GDM1 (cell line): ENCODE data around the gene ITPR2.
"Not testable (repeated sequence)": the region's sequence is repeated elsewhere in the genome, so short reads cannot be mapped to it uniquely, and the experiment has no call there.

ENCODE experiments used
- DNase-seq: peaks from one replicate; lab custom pipeline; 2025; lab: John Stamatoyannopoulos, UW

Gene ITPR2

DNA sequence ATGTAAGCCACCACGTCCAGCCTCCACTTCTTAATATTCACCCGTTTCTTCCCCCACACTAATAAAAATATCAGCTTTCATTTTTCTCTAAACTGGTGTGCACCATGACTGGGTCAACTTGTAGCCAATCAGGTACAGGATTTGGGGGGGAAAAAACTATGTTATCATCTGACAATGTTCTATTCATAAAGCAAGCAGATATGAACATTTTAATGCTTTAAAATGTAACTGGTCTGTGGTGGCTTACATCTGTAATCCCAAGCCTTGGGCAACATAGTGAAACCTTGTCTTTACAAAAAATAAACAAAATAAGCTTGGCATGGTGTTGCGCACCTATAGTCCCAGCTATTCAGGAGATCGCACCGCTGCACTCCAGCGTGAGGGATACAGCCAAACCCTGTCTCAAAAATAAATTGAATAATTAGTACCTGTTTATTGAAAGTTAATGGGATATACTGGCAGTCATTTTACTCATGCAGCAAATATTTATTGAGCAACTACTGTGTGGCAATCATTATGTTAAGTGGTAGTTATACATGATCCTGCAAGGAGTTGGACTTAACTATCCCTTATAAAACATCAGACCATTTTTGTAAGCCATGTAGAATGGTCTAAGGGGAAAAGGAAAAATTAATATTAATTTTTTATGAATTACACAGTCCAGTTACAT, 15.3 kb upstream of the ITPR2 start:
- no peak for DNase-seq

DNA sequence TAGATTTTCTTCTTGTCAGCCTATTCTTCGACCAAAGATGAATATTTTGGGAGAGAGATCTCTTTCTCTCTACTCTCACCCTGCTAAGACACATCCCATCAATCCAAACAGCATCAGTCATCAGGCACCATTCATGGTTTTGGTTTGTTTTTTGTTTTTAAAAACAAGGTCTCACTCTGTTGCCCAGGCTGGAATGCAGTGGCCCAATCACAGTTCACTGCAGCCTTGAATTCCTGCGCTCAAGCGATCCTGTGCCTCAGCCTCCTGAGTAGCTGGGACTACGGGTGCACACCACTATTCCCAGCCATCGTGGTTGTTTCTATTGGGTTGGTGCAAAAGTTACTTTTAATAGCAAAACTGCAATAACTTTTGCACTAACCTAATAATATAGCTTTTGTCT, 14.4 kb upstream of the ITPR2 start:
- DNase-seq = no peak

DNA sequence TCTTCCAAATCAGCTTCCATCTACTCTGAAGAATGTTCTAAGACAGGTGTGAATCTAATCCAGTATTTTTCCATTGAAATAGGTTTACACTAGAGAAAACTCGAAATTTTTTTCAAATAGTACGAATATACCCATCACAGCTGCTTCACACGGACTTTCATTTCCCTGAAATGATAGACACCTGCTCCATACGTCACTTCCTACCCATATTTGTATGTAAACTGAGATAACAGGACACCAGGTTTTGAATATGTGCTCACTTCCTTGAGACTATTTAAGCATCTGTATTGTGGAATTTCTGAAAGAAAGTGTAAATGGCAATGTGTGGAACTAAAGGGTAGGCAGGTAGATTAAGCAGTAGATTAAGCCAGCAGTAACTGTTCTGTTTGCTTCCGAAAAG, 13.4 kb upstream of the ITPR2 start:
- DNase-seq = no peak

DNA sequence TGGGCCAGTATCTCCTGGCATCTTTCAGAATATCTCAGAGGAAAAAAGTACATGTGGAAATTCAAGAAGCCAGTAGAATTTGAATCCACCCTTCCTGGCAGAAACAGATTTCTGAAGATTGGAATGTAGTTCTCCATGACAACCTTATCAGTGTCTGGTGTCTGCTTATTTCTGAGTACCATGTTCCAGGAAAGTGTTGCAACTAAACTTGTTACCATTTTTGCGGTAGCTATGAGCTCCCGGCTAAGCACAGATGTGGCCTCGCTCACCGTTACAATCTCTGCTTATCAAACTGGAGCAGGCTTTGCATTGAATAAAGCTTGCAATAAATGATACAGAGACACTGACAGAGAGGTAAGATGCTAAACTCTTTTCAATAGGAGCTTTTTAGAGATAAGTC, 13.0 kb upstream of the ITPR2 start:
- no peak for DNase-seq

DNA sequence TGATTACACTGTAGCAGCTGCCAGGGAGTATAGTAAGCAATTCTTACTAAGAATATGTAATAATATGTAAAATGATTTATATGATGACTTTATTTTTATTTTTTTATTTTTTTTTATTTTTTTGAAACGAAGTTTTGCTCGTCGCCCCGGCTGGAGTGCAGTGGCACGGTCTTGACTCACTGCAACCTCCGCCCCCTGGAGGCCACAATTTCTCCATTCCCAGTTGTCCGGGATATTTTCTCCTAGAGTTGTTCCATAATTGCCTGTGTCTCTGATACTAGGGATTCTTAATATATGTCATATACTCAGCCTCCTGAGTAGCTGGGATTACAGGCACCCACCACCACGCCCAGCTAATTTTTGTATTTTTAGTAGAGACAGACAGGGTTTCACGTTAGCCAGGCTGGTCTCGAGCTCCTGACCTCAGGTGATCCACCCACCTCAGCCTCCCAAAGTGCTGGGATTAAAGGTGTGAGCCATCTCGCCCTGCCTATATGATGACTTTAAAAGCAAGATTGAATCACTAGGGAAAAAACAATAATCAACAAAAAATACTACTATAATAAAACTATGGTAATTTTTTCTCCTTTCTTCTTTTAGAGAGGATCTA, 12.2 kb upstream of the ITPR2 start:
- DNase-seq = no peak

DNA sequence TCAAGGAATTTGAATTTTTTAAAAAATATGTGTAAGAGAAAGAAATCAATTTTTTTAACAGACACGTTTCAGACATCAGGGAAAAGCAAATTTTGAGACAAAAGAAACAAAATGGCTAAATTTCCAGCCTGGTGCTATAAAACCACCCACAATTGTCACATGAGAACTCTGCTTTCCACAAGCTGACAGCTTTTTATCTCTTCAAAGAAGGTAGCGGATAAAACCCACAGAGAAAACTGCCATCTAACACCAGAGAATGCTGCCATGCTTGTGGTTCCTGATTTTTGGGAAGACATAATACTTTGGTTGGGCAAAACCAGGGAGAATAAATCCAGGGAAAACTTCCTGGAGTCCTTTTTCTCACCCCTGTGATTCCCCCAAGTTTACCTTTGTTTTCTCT, 10.3 kb upstream of the ITPR2 start:
- DNase-seq = no peak

DNA sequence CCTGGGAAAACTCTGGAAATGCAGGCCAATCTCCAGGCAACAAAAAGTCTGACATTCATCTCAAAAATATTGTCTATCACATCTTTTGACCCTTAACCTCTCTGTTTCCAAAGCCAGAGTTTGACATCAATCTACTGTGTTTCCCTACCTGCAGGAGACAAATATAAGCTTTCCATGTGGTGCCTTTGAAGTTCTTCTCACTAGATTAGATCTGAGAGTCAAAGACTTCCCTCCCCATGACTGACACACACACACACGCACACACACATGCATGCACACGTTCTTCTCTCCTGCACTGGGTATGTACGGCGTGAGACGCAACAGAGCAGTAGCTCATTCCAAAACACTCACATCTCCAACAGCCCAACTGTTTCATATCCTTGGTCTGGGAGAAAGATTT, 8.1 kb upstream of the ITPR2 start:
- no peak for DNase-seq

DNA sequence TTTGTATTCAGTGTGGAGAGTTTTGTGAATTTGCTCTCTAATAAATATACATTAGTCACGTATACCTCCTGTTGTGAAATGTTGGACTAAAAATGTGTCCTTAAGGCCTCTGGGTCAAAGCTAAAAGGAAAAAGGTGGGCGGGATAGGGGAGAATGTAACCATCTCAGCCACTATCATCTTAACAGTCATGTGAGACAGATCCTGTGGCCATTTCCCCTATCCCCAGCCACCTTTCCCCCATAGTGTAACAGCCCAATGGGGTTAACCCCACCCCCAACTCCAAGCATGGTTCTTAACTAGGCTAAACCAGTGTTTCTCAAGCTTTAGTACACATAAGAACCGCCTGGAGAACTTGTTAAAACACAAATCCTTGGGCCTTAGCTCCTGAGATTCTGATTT, 6.5 kb upstream of the ITPR2 start:
- DNase-seq = no peak

DNA sequence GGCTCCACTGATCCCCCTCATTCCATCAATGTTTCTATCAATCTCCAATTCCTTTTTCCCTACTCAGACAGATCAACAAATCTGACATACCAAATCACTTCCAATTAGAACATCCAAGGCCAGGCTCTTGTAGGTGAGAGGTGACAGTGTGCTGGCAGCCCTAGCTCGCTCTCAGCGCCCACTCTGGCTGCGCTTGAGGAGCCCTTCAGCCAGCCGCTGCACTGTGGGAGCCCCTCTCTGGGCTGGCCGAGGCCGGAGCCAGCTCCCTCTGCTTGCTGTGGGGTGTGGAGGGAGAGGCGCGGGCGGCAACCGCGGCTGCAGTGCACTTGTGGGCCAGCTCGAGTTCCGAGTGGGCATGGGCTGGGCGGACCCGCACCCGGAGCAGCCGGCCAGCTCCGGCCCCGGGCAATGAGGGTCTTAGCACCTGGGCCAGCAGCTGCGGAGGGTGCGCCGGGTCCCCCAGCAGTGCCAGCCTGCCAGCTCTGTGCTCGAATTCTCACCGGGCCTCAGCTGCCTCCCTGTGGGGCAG, 6.0 kb upstream of the ITPR2 start:
- no peak for DNase-seq

DNA sequence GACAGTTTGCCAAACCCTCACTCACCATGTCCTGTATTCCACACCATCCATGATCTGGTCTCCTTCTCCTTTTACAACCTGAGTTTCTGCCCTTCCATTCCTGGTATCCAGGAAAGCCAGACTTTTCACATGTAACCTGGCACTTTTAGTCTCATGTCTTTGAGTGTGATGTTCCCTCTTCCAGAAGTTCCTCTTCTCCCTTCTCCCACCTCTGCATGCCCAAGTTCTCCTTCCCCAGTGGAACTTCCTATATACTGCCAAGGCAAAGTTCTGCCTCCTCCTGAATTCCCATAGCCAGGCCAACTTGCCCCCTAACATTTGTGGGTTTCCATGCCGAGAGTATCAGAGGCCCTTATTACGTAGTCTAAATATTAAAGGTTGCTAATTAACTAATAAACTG, 3.2 kb upstream of the ITPR2 start:
- DNase-seq = no peak

DNA sequence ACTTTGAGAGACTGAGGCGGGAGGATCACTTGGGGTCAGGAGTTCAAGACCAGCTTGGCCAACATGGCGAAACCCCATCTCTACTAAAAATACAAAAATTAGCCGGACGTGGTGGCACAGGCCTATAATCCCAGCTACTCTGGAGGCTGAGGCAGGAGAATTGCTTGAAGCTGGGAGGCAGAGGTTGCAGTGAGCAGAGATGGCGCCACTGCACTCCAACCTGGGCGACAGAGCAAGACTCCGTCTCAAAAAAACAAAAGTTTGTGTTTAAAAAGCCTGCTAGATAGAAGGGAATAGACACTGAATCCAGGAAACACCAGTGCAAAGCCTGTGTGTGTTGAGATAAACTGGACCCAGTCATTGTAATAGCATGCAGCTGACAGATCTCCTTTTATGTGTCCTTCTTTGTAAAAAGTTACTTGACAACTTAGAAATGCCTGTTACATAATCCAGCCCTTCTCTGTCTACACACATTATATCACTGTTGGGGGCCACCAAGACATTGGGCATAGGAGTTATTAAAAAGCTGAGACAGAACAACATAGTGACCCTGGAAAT, 1.6 kb upstream of the ITPR2 start:
- DNase-seq = not testable (repeated sequence)

DNA sequence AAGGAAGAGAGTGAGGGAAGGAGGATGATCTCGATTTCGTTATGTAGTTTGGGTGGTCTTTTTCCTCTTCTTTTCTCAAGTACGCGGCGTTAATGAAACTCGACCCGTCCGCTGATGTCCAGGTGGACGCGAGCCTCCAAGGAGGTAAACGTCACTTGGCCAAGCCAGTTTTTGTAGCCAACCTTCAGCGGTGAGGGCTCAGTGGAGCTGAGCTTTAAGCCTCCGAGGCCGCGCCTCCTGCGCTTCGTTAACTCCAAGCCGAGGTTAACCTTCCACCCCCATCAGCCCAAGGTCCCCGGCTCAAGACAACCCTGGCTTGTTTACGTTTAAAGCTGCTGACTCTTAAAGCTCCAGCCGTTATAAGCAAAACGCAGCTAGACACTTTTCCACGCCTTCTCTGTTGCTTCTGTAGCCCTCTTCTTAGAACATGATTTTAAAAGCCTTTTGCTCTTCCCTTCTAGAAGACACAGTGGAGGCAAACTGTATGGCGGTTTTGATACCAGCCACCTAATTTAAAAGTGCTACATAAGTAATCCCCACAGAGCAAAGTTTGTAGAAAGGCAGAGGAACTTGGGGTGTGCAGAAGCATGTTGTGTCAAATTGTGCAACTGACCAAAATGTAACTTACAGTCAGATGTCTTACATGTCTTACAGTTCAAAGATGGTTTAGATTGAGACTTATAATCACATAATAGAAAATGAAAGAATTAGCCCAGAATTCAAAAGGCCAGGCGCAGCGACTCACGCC, 923 bp upstream of the ITPR2 start:
- no peak for DNase-seq

DNA sequence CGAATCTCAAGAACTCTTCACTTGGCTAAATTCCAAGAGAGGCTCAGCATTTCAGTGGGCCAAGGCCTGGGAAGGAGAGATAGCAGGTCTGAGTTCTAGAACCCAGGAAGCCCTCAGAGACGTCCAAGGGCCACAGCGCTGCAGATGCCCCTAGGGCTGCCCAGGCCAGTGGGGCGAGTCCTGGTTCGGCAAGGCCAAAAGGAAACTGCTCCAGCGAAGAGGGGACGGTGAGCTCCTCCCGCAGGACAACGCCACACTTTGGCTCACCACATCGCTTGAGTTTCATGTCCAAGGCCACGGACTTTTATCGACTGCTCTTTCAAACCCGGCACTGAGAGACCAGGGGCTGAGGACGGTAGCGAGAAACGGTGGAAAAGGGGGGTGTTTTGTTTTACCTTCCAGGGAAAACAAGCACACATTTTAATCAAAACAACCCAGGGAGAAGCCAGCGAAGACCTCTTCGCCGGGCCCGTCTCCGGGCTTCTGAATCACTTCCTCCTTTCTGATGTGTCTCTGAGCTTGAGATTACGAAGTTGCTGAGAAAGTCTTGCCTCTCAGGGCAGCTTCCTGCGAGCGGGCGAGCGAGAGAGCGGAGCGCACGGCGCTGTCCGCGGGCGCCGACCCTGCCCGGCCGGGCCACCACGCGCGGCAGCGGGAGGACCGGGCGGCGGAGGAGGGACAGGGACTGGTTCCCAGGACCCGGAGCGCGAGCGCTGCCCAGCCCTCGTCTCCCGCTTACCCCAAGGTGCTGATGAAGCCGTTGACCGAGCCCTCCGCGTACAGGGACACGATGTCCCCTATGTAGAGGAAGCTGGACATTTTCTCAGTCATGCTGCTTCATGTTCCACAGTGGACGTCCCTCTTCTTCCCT, 808 bp downstream of the ITPR2 start:
- DNase-seq = peak; percentile 69

DNA sequence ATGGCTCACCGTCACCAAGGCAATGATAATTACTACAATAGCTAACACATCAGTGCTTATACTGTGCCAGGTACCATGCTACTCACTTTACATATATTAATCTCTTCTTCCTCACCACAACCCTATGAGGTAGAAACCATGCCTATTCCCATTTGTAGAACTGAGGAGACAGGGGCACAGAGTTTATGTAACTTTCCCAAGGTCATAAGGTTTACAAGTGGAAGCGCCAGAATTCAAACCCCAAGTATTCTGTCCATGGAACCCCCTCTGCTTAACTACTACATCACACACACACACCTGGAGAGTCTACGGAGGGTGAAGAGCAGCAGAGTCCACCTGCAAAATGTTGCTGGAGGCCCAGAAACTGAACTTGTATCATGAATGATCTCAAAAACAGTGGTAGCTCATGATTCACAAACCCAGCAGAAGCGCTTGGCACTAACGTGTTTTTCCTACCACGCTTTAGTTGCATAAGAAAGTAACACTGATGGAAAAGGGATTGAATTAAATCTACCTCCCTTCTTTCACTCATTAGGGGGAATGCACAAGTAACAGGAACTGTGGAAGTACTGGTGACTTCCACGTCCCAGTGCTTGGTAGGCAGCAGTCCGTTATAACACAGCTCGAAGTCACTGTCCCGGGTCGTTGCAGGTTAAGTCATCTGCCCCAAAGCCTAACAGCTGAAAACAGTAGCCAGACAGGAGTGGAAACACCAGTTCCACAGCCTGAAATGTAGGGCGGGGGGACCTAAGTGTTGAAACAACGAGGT, 2.0 kb downstream of the ITPR2 start:
- DNase-seq = no peak

DNA sequence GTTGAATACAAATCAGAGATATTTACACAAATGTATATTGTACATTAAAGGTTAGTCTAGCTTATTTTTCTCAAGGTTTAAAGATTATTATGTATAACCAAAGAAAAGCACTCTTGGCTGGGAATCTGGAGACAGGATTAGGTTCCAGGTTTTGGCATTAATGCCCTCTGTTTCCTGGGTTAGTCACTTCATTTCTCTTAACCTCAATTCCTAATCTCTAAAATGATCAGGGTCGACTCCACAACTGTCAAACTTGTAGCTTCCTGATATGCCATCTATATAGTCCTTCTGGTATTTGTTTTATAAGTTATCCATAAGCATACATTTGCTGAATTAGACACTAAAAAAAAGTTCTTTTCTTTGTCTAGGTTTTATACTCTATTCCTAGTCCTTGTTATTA, 2.6 kb downstream of the ITPR2 start:
- DNase-seq = no peak

DNA sequence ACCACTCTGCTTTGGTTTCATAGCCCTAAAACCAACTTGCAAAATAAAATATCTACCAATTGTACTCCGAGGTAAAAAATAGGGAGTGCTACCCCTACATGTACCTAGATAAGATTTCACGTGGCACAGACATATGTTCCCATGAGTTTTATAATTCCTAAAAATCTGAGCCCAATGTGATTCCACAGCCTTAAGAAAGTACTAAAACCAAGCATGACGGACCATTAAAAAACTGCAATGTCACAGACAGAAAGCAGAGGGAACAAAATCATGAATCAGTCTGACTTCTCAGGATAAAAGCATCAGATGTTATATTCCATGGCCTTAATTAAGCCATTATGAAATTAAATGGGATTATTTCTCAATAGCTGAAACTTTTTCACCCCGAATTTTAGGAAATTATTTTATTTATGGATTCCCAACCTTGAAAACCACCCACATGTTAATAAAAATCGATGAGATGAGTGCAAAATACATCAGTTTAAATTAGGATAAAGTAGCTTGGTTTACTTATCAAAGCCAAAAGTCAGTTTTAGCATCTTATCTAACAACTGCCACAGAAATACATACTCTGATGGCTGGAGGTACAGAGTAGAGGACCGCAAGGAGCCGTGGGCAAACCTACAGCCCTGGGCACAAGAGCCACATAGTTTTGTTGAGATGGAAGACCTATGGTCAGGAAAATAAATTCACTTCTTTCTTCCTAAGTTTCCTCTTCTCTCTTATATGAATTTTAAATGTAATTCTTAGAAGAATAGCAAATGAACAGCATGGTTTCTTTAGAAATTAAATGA, 4.5 kb downstream of the ITPR2 start:
- no peak for DNase-seq

DNA sequence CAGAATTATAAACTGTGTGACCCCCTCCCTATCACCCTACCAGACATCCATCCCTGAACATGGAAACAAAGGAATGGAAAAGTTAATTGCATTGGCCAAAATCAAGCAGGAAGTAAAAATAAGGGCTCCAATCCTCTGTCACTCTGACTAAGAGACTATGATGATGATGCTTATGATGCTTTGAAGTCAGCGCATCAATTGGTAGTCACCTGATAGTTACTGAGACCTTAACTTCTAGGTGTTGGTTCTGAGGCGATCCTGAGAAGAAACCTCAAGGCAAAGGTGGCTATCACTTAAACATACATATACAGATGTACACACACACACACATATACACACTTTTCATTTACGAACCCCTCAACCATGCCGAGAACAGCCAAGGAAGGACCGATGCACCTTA, 6.6 kb downstream of the ITPR2 start:
- no peak for DNase-seq

DNA sequence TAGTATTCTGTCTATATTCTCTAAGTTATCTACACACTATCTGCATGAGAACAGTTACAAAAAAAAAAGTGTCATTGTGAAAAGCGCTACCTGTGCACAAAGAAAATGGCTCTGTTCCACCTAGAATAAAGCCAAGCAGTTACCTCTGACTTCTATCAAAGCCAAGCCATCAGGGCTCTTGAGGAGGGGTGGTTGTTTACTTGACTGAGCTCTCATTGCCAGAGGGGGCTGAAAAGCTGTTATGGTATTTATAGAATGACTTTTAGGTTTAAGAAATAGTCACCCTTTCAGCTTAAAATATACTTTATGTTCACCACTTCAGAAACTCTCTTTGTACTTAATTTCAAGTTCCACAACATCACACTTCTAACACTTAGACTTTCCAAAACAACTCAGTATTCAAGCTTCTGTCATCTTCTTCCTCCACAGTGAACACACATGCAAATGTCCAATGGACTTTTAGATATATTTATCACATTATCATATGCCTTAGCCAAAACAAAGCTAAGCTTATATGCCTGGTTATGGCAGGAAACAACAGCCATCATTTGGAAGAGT, 7.5 kb downstream of the ITPR2 start:
- no peak for DNase-seq

DNA sequence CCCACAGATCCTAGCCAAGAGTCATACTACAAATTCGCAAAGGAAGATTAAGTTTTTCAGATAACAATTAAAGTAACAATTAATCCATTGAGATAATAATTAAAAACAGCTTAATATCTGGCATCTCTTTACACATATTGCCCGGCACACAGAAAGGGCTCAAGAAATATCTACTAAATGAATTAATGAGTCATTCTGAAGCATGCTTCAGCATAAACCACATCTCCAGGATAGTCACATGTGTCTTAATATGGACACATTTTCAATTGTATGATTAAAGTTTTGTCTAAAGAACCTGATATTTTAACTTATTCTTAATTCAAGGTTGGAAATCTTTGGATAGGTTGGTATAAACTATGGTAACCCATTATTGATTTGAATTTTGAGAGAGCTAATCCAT, 9.6 kb downstream of the ITPR2 start:
- no peak for DNase-seq

DNA sequence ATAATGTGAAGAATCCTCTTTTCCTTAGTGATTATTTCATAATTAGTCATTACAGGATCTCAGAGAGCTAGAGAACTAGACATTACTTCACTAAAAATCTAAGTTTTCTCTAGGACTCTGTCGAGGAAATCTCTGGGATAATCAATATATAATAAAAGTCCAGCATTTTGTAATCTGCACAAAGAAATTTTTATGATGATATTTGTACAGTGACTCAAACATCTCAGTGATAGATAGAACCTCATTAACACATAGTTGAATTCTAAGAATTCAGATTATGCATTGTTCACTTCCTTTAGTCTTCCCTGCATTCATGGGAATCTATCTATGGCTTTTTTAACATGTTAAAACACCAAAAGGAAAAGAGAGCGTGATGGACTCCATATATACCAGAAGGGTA, 11.0 kb downstream of the ITPR2 start:
- no peak for DNase-seq
